Neural progenitor cell (in vitro differentiated cells): ENCODE measurements around the gene DNM1L. TPM values are rescaled to one million over a fixed set of nuclear protein-coding genes. Genes with fewer than 3 reads are reported as not detected.

Source experiments
- DNase-seq: peaks from one replicate; pipeline ENCODE4 v3.0.0-alpha.2; 2016; ENCODE audit warnings: low spot score
- H2AFZ ChIP-seq: fragments of 200-600 bp; sonication (generic); replicated peaks from 2 replicates; pipeline ENCODE4 v1.6.1; 2016; ENCODE audit warnings: antibody characterized with exemption
- H3F3A ChIP-seq: fragments of 200-600 bp; sonication (generic); 2 replicates; pipeline ENCODE4 v1.6.1; 2016; ENCODE audit warnings: antibody characterized with exemption, low read depth
- H3K27ac ChIP-seq: fragments of 200-600 bp; sonication (generic); 2 replicates; pipeline ENCODE4 v1.5.1; 2016; ENCODE audit warnings: mild to moderate bottlenecking
- H3K27me3 ChIP-seq: fragments of 200-600 bp; sonication (generic); 2 replicates; pipeline ENCODE4 v1.6.1; 2016; ENCODE audit warnings: mild to moderate bottlenecking, moderate library complexity
- H3K36me3 ChIP-seq: fragments of 200-600 bp; sonication (generic); 2 replicates; pipeline ENCODE4 v1.5.1; 2016
- H3K4me1 ChIP-seq: fragments of 200-600 bp; sonication (generic); 2 replicates; pipeline ENCODE4 v1.6.1; 2016; ENCODE audit warnings: mixed run types
- H3K4me2 ChIP-seq: fragments of 200-600 bp; sonication (generic); 2 replicates; pipeline ENCODE4 v1.6.1; 2016
- H3K4me3 ChIP-seq: fragments of 200-600 bp; sonication (generic); 2 replicates; pipeline ENCODE4 v1.5.1; 2016
- H3K79me2 ChIP-seq: fragments of 200-600 bp; sonication (generic); 2 replicates; pipeline ENCODE4 v1.6.1; 2016; ENCODE audit warnings: low read depth
- H3K9ac ChIP-seq: fragments of 200-600 bp; sonication (generic); 2 replicates; pipeline ENCODE4 v1.6.1; 2016
- H3K9me3 ChIP-seq: fragments of 200-600 bp; sonication (generic); 2 replicates; pipeline ENCODE4 v1.5.1; 2016; ENCODE audit warnings: low read depth
- H4K20me1 ChIP-seq: fragments of 200-600 bp; sonication (generic); 2 replicates; pipeline ENCODE4 v1.6.1; 2016; ENCODE audit warnings: low read depth
- H3K27ac Mint-ChIP-seq: 3 replicates; pipeline ENCODE4 v1.8.0; 2021; ENCODE audit warnings: mixed read lengths
- H3K27me3 Mint-ChIP-seq: 2 replicates; pipeline ENCODE4 v1.8.0; 2022; ENCODE audit warnings: low read depth, mild to moderate bottlenecking, inconsistent platforms, moderate library complexity, mixed read lengths; ENCODE audit not compliant: insufficient read depth
- H3K36me3 Mint-ChIP-seq: 3 replicates; pipeline ENCODE4 v1.8.0; 2021; ENCODE audit warnings: mixed read lengths
- H3K4me1 Mint-ChIP-seq: 3 replicates; pipeline ENCODE4 v1.8.0; 2021; ENCODE audit warnings: mixed read lengths
- H3K4me3 Mint-ChIP-seq: 3 replicates; pipeline ENCODE4 v1.8.0; 2021; ENCODE audit warnings: mild to moderate bottlenecking, moderate library complexity, mixed read lengths
- H3K9me3 Mint-ChIP-seq: 3 replicates; pipeline ENCODE4 v1.8.0; 2020; ENCODE audit warnings: mixed read lengths
- EZH2 ChIP-seq: fragments of 200-600 bp; sonication (generic); IDR thresholded peaks from 2 replicates; pipeline ENCODE4 v1.6.1; 2017; ENCODE audit warnings: antibody characterized with exemption, mild to moderate bottlenecking, moderate library complexity
- EZH2phosphoT487 ChIP-seq: fragments of 200-600 bp; sonication (generic); IDR thresholded peaks from 2 replicates; pipeline ENCODE4 v1.6.1; 2017; ENCODE audit warnings: antibody characterized with exemption
- small RNA-seq: library from RNA; depleted of rRNA; stranded (forward); fragments of <200 nt; gene quantifications from one replicate; pipeline ENCODE3, GENCODE V24; 2015
- total RNA-seq: library from RNA; depleted of rRNA; stranded (reverse); fragments of >200 nt; gene quantifications from 2 replicates; pipeline ENCODE4 v1.2.3, GENCODE V29; 2015; ENCODE audit warnings: low replicate concordance
- TF ChIP-seq, protein P1 (sequence below): fragments of 200-600 bp; sonication (generic); IDR thresholded peaks from 2 replicates; pipeline ENCODE4 v1.5.1; 2017; ENCODE audit warnings: antibody characterized with exemption, mild to moderate bottlenecking

DNM1L gene
- total RNA-seq, 1 donor from 2014 or later, result 133 TPM

- Mint-ChIP-seq H3K4me3 (no peak overlapping the region), H3K4me1 (no peaks in the 10 kb centered on the region), H3K36me3 (no peaks in the 10 kb centered on the region), H3K27me3 (no peaks in the 10 kb centered on the region), H3K27ac (no peak overlapping the region), H3K9me3 (no peaks in the 10 kb centered on the region)
- Histone ChIP-seq H3K9ac (no peak overlapping the region), H3K9me3 (no peaks in the 10 kb centered on the region), H2AFZ (no peak overlapping the region), H4K20me1 (no peaks in the 10 kb centered on the region), H3K27ac (no peak overlapping the region), H3K79me2 (no peaks in the 10 kb centered on the region), H3K27me3 (no peaks in the 10 kb centered on the region), H3K4me2 (no peak overlapping the region), H3K36me3 (no peaks in the 10 kb centered on the region), H3K4me3 (no peak overlapping the region), H3K4me1 (peaks cover 3% of the 10 kb centered on the region), H3F3A (no peaks in the 10 kb centered on the region)
- no peak for DNase-seq
- TF ChIP-seq, protein P1, sequence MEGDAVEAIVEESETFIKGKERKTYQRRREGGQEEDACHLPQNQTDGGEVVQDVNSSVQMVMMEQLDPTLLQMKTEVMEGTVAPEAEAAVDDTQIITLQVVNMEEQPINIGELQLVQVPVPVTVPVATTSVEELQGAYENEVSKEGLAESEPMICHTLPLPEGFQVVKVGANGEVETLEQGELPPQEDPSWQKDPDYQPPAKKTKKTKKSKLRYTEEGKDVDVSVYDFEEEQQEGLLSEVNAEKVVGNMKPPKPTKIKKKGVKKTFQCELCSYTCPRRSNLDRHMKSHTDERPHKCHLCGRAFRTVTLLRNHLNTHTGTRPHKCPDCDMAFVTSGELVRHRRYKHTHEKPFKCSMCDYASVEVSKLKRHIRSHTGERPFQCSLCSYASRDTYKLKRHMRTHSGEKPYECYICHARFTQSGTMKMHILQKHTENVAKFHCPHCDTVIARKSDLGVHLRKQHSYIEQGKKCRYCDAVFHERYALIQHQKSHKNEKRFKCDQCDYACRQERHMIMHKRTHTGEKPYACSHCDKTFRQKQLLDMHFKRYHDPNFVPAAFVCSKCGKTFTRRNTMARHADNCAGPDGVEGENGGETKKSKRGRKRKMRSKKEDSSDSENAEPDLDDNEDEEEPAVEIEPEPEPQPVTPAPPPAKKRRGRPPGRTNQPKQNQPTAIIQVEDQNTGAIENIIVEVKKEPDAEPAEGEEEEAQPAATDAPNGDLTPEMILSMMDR, result no peak
These were observed 110.8 kb downstream of the DNM1L start for GRCh38 chr12:32789916-32790315.

GRCh38 chr12:32794281-32794680, 115.2 kb downstream of the DNM1L start:
- H3K9me3 ChIP-seq, result no peaks in the 10 kb centered on the region
- no peak for DNase-seq
- no peaks in the 10 kb centered on the region for H3F3A ChIP-seq
- no peaks in the 10 kb centered on the region for H3K27me3 Mint-ChIP-seq
- H3K4me1 Mint-ChIP-seq, result no peaks in the 10 kb centered on the region
- H3K4me2 ChIP-seq, result no peak overlapping the region
- no peak for TF ChIP-seq EZH2phosphoT487
- TF ChIP-seq EZH2, result no peak
- TF ChIP-seq, protein P1, result no peak
- H3K79me2 ChIP-seq, result no peaks in the 10 kb centered on the region
- H3K36me3 ChIP-seq, result peaks cover 3% of the 10 kb centered on the region
- no peaks in the 10 kb centered on the region for H3K36me3 Mint-ChIP-seq
- no peak overlapping the region for H3K4me3 Mint-ChIP-seq
- no peak overlapping the region for H3K9ac ChIP-seq
- H3K27ac ChIP-seq, result no peak overlapping the region
- H3K27me3 ChIP-seq, result no peaks in the 10 kb centered on the region
- H3K9me3 Mint-ChIP-seq, result no peaks in the 10 kb centered on the region
- H2AFZ ChIP-seq, result no peak overlapping the region
- no peak overlapping the region for H3K4me3 ChIP-seq
- no peak overlapping the region for H3K27ac Mint-ChIP-seq
- no peaks in the 10 kb centered on the region for H3K4me1 ChIP-seq
- H4K20me1 ChIP-seq, result no peaks in the 10 kb centered on the region

Small RNA genes lying within 50 kb of the gene (small RNA-seq; reads per million reads assigned to genes)
- not detected for gene RF00019

Other genes with a start within 250 kb of the DNM1L start
- 35.3 and 42.1 TPM in 2 replicates for gene YARS2, start 76.6 kb downstream of the DNM1L start, total RNA-seq
- 10.6 and 11.1 TPM in 2 replicates for gene PKP2, start 217.5 kb downstream of the DNM1L start, total RNA-seq